Putamen (tissue), 1 donor: ENCODE data around the gene TEKT5.
A peak's percentile ranks its signal among the peaks of the same experiment; 100 is the strongest.
"Not testable (repeated sequence)": the region's sequence is repeated elsewhere in the genome, so short reads cannot be mapped to it uniquely, and the experiment has no call there.

Source experiments
- DNase-seq: peaks from one replicate; pipeline ENCODE4 v3.0.0-alpha.2; 2016; ENCODE audit warnings: low spot score

Gene TEKT5

GRCh38 chr16:10684511-10685151 is 10.1 kb downstream of the TEKT5 start:
- DNase-seq = no peak

- no peak for DNase-seq
These were observed 11.6 kb downstream of the TEKT5 start for GRCh38 chr16:10683170-10683569.

- no peak for DNase-seq
These were observed 12.1 kb downstream of the TEKT5 start for GRCh38 chr16:10682604-10683003.

GRCh38 chr16:10681310-10682308 is 13.1 kb downstream of the TEKT5 start:
- no peak for DNase-seq

GRCh38 chr16:10679921-10680320 is 14.8 kb downstream of the TEKT5 start:
- DNase-seq = no peak

GRCh38 chr16:10679441-10679840 is 15.3 kb downstream of the TEKT5 start:
- DNase-seq = not testable (repeated sequence)

GRCh38 chr16:10678655-10679054 is 16.1 kb downstream of the TEKT5 start:
- DNase-seq = no peak

GRCh38 chr16:10676284-10676683 is 18.4 kb downstream of the TEKT5 start:
- DNase-seq = no peak

GRCh38 chr16:10675861-10676260 is 18.9 kb downstream of the TEKT5 start:
- DNase-seq = no peak

GRCh38 chr16:10675216-10675615 is 19.5 kb downstream of the TEKT5 start:
- DNase-seq = no peak

- no peak for DNase-seq
These were observed 23.0 kb downstream of the TEKT5 start for GRCh38 chr16:10671729-10672128.

- no peak for DNase-seq
These were observed 24.9 kb downstream of the TEKT5 start for GRCh38 chr16:10669791-10670190.

GRCh38 chr16:10668322-10669045 is 26.2 kb downstream of the TEKT5 start:
- peak; percentile 28 for DNase-seq

GRCh38 chr16:10667239-10667638 is 27.5 kb downstream of the TEKT5 start:
- DNase-seq = no peak

- no peak for DNase-seq
These were observed 28.4 kb downstream of the TEKT5 start for GRCh38 chr16:10666291-10666690.

- no peak for DNase-seq
These were observed 29.6 kb downstream of the TEKT5 start for GRCh38 chr16:10665166-10665565.

- no peak for DNase-seq
These were observed 30.0 kb downstream of the TEKT5 start for GRCh38 chr16:10664720-10665126.

- no peak for DNase-seq
These were observed 31.0 kb downstream of the TEKT5 start for GRCh38 chr16:10663744-10664143.

- no peak for DNase-seq
These were observed 31.6 kb downstream of the TEKT5 start for GRCh38 chr16:10663146-10663545.

- no peak for DNase-seq
These were observed 32.5 kb downstream of the TEKT5 start for GRCh38 chr16:10662212-10662611.

GRCh38 chr16:10661737-10662136 is 33.0 kb downstream of the TEKT5 start:
- no peak for DNase-seq

GRCh38 chr16:10660950-10661635 is 33.6 kb downstream of the TEKT5 start:
- no peak for DNase-seq
